ENCODE results near the gene STIL. TPM values are rescaled to one million over a fixed set of nuclear protein-coding genes. Genes with fewer than 3 reads are reported as not detected.

STIL gene
- total RNA-seq, 1 donor from 2014 or later, result 4.7 TPM

- no peaks in the 10 kb centered on the region for H3K36me3 ChIP-seq (ENCODE audit: control insufficient read depth in 3 of 3, insufficient read depth in 3 of 3, low read length in 3 of 3)
- H3K27me3 ChIP-seq (ENCODE audit: control insufficient read depth in 3 of 3, insufficient read depth in 3 of 3, low read length in 3 of 3), result no peaks in the 10 kb centered on the region
- H3K9me3 ChIP-seq (ENCODE audit: control insufficient read depth in 3 of 3, low read length in 3 of 3), result no peaks in the 10 kb centered on the region
- peak overlapping the region; percentile 95 for H3K27ac ChIP-seq (ENCODE audit: low read depth, low read length)
- H3K4me3 ChIP-seq (ENCODE audit: low read length in 3 of 3), result peak overlapping the region; percentile 78 to 94 (median 83)
- H3K4me1 ChIP-seq (ENCODE audit: control insufficient read depth in 3 of 3, insufficient read depth in 3 of 3, low read length in 3 of 3), result peaks cover 19 to 39% (median 26%) of the 10 kb centered on the region in 3 donors
- peak overlapping the region; percentile 93 to 99 (median 98) for H3K9ac ChIP-seq (ENCODE audit: low read depth in 1 of 3, low read length in 3 of 3)
Observed at GRCh38 chr1:47334765-47335435, 21.0 kb upstream of the STIL start.

DNA sequence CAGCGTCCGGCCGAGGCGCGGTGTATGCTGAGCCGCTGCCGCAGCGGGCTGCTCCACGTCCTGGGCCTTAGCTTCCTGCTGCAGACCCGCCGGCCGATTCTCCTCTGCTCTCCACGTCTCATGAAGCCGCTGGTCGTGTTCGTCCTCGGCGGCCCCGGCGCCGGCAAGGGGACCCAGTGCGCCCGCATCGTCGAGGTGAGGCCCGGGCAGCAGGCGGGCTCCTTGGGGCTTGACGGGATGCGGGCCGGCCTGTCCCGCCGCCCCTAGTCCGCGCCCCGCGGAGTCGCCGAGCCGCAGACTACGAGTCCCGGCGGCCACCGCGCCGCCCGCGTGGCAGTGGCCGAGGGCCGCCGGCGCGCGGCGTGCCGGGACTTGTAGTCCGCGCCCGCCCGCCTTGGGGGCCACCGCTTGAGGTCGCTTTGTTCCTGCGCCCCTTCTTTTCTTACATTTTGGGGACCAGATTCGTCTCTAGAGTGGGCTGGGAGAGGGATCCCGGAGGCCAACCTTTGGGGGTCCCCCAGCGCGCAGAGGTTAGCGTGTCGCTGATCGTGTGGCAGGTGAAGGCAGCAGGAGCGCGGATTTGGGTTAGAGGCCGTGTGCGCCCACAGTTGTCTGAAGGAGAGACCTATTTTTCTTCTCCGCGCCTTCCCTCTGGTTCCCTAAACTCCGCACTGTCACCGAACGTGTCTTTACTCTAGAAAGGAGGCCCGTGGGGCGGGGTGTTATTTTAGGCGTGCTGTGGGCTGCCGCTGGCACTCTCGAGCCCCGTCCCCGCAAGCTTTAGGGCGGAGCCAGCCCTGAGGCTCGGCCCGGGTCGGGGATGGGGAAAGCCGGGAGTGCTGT lies 20.2 kb upstream of the STIL start:
- H3K27me3 ChIP-seq (ENCODE audit: control insufficient read depth in 3 of 3, insufficient read depth in 3 of 3, low read length in 3 of 3), result no peaks in the 10 kb centered on the region
- H3K9ac ChIP-seq (ENCODE audit: low read depth in 1 of 3, low read length in 3 of 3), result peak overlapping the region; percentile 93 to 99 (median 98)
- peak overlapping the region; percentile 95 for H3K27ac ChIP-seq (ENCODE audit: low read depth, low read length)
- peak overlapping the region; percentile 78 to 94 (median 83) for H3K4me3 ChIP-seq (ENCODE audit: low read length in 3 of 3)
- no peaks in the 10 kb centered on the region for H3K36me3 ChIP-seq (ENCODE audit: control insufficient read depth in 3 of 3, insufficient read depth in 3 of 3, low read length in 3 of 3)
- peaks cover 19 to 39% (median 26%) of the 10 kb centered on the region in 3 donors for H3K4me1 ChIP-seq (ENCODE audit: control insufficient read depth in 3 of 3, insufficient read depth in 3 of 3, low read length in 3 of 3)
- no peaks in the 10 kb centered on the region for H3K9me3 ChIP-seq (ENCODE audit: control insufficient read depth in 3 of 3, low read length in 3 of 3)

DNA sequence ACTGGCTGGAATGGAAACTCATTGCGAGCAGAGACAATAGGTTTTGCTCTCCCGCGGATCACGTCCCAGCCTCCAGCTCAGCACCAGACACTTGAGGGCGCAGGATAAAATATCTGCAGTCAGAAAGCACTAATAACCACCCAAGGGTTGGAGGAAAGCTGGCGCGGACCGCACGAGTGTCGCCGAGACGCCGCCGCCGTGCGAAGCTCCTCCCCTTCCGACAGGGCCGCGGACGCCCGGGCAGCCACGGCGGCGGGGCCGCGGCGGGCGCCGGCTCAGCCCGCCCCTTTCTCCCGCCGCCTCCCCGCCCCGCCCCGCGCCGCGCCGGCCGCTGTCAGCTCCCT lies 19.6 kb upstream of the STIL start, which contains the start of gene CMPK1:
TSS of gene CMPK1 (plus strand) at position 213 of the 344 bp plus-strand sequence. CDS start 156 bp downstream, outside the sequence.
- Histone ChIP-seq H3K27me3 (ENCODE audit: control insufficient read depth in 3 of 3, insufficient read depth in 3 of 3, low read length in 3 of 3) (no peaks in the 10 kb centered on the region), H3K27ac (ENCODE audit: low read depth, low read length) (peak within 1 kb of the TSS; percentile 95), H3K9ac (ENCODE audit: low read depth in 1 of 3, low read length in 3 of 3) (peak within 1 kb of the TSS; percentile 93 to 99 (median 98)), H3K36me3 (ENCODE audit: control insufficient read depth in 3 of 3, insufficient read depth in 3 of 3, low read length in 3 of 3) (no peaks in the 10 kb centered on the region), H3K4me3 (ENCODE audit: low read length in 3 of 3) (peak within 1 kb of the TSS; percentile 83 to 94 (median 88)), H3K4me1 (ENCODE audit: control insufficient read depth in 3 of 3, insufficient read depth in 3 of 3, low read length in 3 of 3) (peaks cover 19 to 39% (median 26%) of the 10 kb centered on the region in 3 donors), H3K9me3 (ENCODE audit: control insufficient read depth in 3 of 3, low read length in 3 of 3) (no peaks in the 10 kb centered on the region)

GRCh38 chr1:47332779-47333577 lies 19.0 kb upstream of the STIL start:
- Histone ChIP-seq H3K4me1 (ENCODE audit: control insufficient read depth in 3 of 3, insufficient read depth in 3 of 3, low read length in 3 of 3) (peaks cover 19 to 39% (median 26%) of the 10 kb centered on the region in 3 donors), H3K27ac (ENCODE audit: low read depth, low read length) (peak overlapping the region; percentile 95), H3K4me3 (ENCODE audit: low read length in 3 of 3) (peak overlapping the region; percentile 83 to 94 (median 88)), H3K9me3 (ENCODE audit: control insufficient read depth in 3 of 3, low read length in 3 of 3) (no peaks in the 10 kb centered on the region), H3K9ac (ENCODE audit: low read depth in 1 of 3, low read length in 3 of 3) (peak overlapping the region; percentile 79 to 98 (median 83)), H3K27me3 (ENCODE audit: control insufficient read depth in 3 of 3, insufficient read depth in 3 of 3, low read length in 3 of 3) (no peaks in the 10 kb centered on the region), H3K36me3 (ENCODE audit: control insufficient read depth in 3 of 3, insufficient read depth in 3 of 3, low read length in 3 of 3) (no peaks in the 10 kb centered on the region)

DNA sequence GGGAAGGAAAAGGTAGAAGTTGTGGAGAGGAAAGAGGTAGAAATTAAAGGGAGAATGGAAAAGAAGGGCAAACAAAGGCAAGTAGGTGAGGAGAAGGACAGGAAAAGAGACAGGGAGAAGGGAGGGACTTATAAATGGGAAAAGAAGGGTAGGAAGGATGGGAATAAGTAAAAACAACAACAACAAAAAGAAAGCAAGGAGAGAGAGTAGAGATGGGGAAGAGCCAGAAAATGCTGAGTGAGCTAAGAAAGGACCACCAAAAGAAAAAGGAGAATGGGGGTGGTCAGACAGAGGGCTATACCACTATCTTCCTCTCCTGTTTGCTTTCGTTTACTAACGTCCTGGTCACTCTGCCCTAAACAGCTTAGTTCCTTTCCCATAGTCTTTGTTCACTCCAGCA lies 17.9 kb upstream of the STIL start:
- Histone ChIP-seq H3K4me1 (ENCODE audit: control insufficient read depth in 3 of 3, insufficient read depth in 3 of 3, low read length in 3 of 3) (peaks cover 19 to 39% (median 26%) of the 10 kb centered on the region in 3 donors), H3K9me3 (ENCODE audit: control insufficient read depth in 3 of 3, low read length in 3 of 3) (no peaks in the 10 kb centered on the region), H3K9ac (ENCODE audit: low read depth in 1 of 3, low read length in 3 of 3) (peak overlapping the region in 1 of 3 donors; percentile 2), H3K27ac (ENCODE audit: low read depth, low read length) (no peak overlapping the region), H3K36me3 (ENCODE audit: control insufficient read depth in 3 of 3, insufficient read depth in 3 of 3, low read length in 3 of 3) (no peaks in the 10 kb centered on the region), H3K4me3 (ENCODE audit: low read length in 3 of 3) (no peak overlapping the region), H3K27me3 (ENCODE audit: control insufficient read depth in 3 of 3, insufficient read depth in 3 of 3, low read length in 3 of 3) (no peaks in the 10 kb centered on the region)

DNA sequence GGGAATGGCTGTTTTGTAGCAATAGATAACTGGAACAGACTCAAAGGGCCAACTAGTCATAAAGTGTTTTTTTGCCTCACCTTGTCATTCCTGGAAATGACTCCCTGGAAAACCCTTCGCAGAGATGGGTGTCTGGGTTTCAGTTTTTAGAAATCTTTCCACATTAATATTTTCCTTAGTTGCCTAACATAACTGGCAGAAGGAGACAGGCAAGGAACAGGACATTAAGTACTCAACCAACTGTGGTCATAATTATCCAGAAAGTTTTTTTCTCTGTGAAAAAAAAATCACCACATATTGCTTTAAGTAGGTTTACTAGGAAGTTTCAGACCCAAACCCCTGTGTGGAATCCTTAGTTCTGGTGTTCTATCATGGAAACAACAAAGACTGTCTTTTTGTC lies 16.3 kb upstream of the STIL start:
- H3K27ac ChIP-seq (ENCODE audit: low read depth, low read length), result no peak overlapping the region
- H3K4me3 ChIP-seq (ENCODE audit: low read length in 3 of 3), result no peak overlapping the region
- H3K36me3 ChIP-seq (ENCODE audit: control insufficient read depth in 3 of 3, insufficient read depth in 3 of 3, low read length in 3 of 3), result no peaks in the 10 kb centered on the region
- no peak overlapping the region for H3K9ac ChIP-seq (ENCODE audit: low read depth in 1 of 3, low read length in 3 of 3)
- H3K9me3 ChIP-seq (ENCODE audit: control insufficient read depth in 3 of 3, low read length in 3 of 3), result no peaks in the 10 kb centered on the region
- no peaks in the 10 kb centered on the region for H3K27me3 ChIP-seq (ENCODE audit: control insufficient read depth in 3 of 3, insufficient read depth in 3 of 3, low read length in 3 of 3)
- H3K4me1 ChIP-seq (ENCODE audit: control insufficient read depth in 3 of 3, insufficient read depth in 3 of 3, low read length in 3 of 3), result peaks cover 18 to 27% (median 21%) of the 10 kb centered on the region in 3 donors

- no peaks in the 10 kb centered on the region for H3K9me3 ChIP-seq (ENCODE audit: control insufficient read depth in 3 of 3, low read length in 3 of 3)
Observed at GRCh38 chr1:47328992-47329391, 15.0 kb upstream of the STIL start.

DNA sequence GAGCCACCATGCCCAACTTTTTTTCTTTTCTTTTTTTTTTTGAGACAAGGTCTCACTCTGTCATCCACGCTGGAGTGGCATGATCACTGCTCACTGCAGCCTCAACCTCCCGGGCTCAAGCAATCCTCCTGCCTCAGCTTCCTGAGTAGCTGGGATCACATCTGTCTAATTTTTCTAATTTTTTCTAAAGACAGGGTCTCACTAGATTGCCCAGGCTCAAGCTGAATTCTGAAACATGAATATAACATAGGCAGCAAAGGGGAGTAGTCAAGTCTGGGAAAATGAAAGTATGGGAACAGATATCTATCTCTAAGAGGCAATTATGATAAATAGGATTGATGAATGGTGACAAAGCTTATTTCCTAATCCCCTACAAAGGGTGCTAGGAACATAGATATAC lies 12.3 kb upstream of the STIL start:
- no peaks in the 10 kb centered on the region for H3K36me3 ChIP-seq (ENCODE audit: control insufficient read depth in 3 of 3, insufficient read depth in 3 of 3, low read length in 3 of 3)
- H3K4me1 ChIP-seq (ENCODE audit: control insufficient read depth in 3 of 3, insufficient read depth in 3 of 3, low read length in 3 of 3), result no peaks in the 10 kb centered on the region
- no peaks in the 10 kb centered on the region for H3K9me3 ChIP-seq (ENCODE audit: control insufficient read depth in 3 of 3, low read length in 3 of 3)

More at GRCh38 chr1:47328992-47329391, 15.0 kb upstream of the STIL start:
- Histone ChIP-seq H3K36me3 (ENCODE audit: control insufficient read depth in 3 of 3, insufficient read depth in 3 of 3, low read length in 3 of 3) (no peaks in the 10 kb centered on the region), H3K27ac (ENCODE audit: low read depth, low read length) (no peak overlapping the region), H3K4me1 (ENCODE audit: control insufficient read depth in 3 of 3, insufficient read depth in 3 of 3, low read length in 3 of 3) (peaks cover 13 to 17% (median 16%) of the 10 kb centered on the region in 3 donors), H3K4me3 (ENCODE audit: low read length in 3 of 3) (no peak overlapping the region), H3K27me3 (ENCODE audit: control insufficient read depth in 3 of 3, insufficient read depth in 3 of 3, low read length in 3 of 3) (no peaks in the 10 kb centered on the region), H3K9ac (ENCODE audit: low read depth in 1 of 3, low read length in 3 of 3) (no peak overlapping the region)

GRCh38 chr1:47325528-47325927 lies 11.6 kb upstream of the STIL start:
- Histone ChIP-seq H3K4me3 (ENCODE audit: low read length in 3 of 3) (no peak overlapping the region), H3K27me3 (ENCODE audit: control insufficient read depth in 3 of 3, insufficient read depth in 3 of 3, low read length in 3 of 3) (no peaks in the 10 kb centered on the region)

More for the DNA sequence above, 12.3 kb upstream of the STIL start:
- no peak overlapping the region for H3K4me3 ChIP-seq (ENCODE audit: low read length in 3 of 3)
- H3K27ac ChIP-seq (ENCODE audit: low read depth, low read length), result no peak overlapping the region
- no peak overlapping the region for H3K9ac ChIP-seq (ENCODE audit: low read depth in 1 of 3, low read length in 3 of 3)
- H3K27me3 ChIP-seq (ENCODE audit: control insufficient read depth in 3 of 3, insufficient read depth in 3 of 3, low read length in 3 of 3), result no peaks in the 10 kb centered on the region

More at GRCh38 chr1:47325528-47325927, 11.6 kb upstream of the STIL start:
- Histone ChIP-seq H3K27ac (ENCODE audit: low read depth, low read length) (no peak overlapping the region), H3K4me1 (ENCODE audit: control insufficient read depth in 3 of 3, insufficient read depth in 3 of 3, low read length in 3 of 3) (no peaks in the 10 kb centered on the region), H3K36me3 (ENCODE audit: control insufficient read depth in 3 of 3, insufficient read depth in 3 of 3, low read length in 3 of 3) (no peaks in the 10 kb centered on the region), H3K9me3 (ENCODE audit: control insufficient read depth in 3 of 3, low read length in 3 of 3) (no peaks in the 10 kb centered on the region), H3K9ac (ENCODE audit: low read depth in 1 of 3, low read length in 3 of 3) (no peak overlapping the region)
